ENCODE results near the gene MDN1. TPM values are rescaled to one million over a fixed set of nuclear protein-coding genes. Genes with fewer than 3 reads are reported as not detected.

Gene MDN1
- total and polyA plus RNA-seq, 5 donors, result 15.4 to 29.6 (median 24.0) TPM

GRCh38 chr6:89619567-89619966 is 200.0 kb downstream of the MDN1 start:
- no peak for ATAC-seq
- WGBS, result 96% methylated on average over 6 of the region's 6 CpGs

GRCh38 chr6:89618026-89618425 is 201.6 kb downstream of the MDN1 start:
- Histone ChIP-seq H3K4me3 (ENCODE audit: low read length) (no peak overlapping the region), H3K27me3 (ENCODE audit: control insufficient read depth, insufficient read depth) (no peaks in the 10 kb centered on the region), H3K4me1 (ENCODE audit: control insufficient read depth, insufficient read depth, low read length) (no peaks in the 10 kb centered on the region), H3K9me3 (ENCODE audit: control insufficient read depth, low read length) (no peaks in the 10 kb centered on the region), H3K27ac (ENCODE audit: low read length) (no peak overlapping the region)
- DNase-seq (no peak), ATAC-seq (no peak)
- WGBS, result 94% methylated on average over 6 of the region's 6 CpGs
- intact Hi-C loops (cut with DNase I), result no loop called here

More at GRCh38 chr6:89619567-89619966, 200.0 kb downstream of the MDN1 start:
- Histone ChIP-seq H3K27me3 (ENCODE audit: control insufficient read depth, insufficient read depth) (no peaks in the 10 kb centered on the region), H3K4me3 (ENCODE audit: low read length) (no peak overlapping the region), H3K9me3 (ENCODE audit: control insufficient read depth, low read length) (no peaks in the 10 kb centered on the region), H3K4me1 (ENCODE audit: control insufficient read depth, insufficient read depth, low read length) (no peaks in the 10 kb centered on the region), H3K27ac (ENCODE audit: low read length) (no peak overlapping the region)
- intact Hi-C loops (cut with DNase I), result no loop called here
- no peak for DNase-seq

GRCh38 chr6:89616531-89616930 is 203.1 kb downstream of the MDN1 start:
- no peak for DNase-seq
- Histone ChIP-seq H3K9me3 (ENCODE audit: control insufficient read depth, low read length) (no peaks in the 10 kb centered on the region), H3K4me3 (ENCODE audit: low read length) (no peak overlapping the region), H3K27ac (ENCODE audit: low read length) (no peak overlapping the region), H3K4me1 (ENCODE audit: control insufficient read depth, insufficient read depth, low read length) (no peaks in the 10 kb centered on the region), H3K27me3 (ENCODE audit: control insufficient read depth, insufficient read depth) (no peaks in the 10 kb centered on the region)
- ATAC-seq, result no peak
- intact Hi-C loops (cut with DNase I), result no loop called here
- WGBS, result 96% methylated on average over 5 of the region's 5 CpGs

GRCh38 chr6:89615882-89616281 is 203.7 kb downstream of the MDN1 start:
- H3K4me1 ChIP-seq (ENCODE audit: control insufficient read depth, insufficient read depth, low read length), result no peaks in the 10 kb centered on the region
- no peak for DNase-seq

GRCh38 chr6:89613790-89614189 is 205.8 kb downstream of the MDN1 start:
- ATAC-seq, result no peak
- no peak overlapping the region for H3K27ac ChIP-seq (ENCODE audit: low read length)
- WGBS, result 79% methylated on average over 5 of the region's 5 CpGs
- H3K27me3 ChIP-seq (ENCODE audit: control insufficient read depth, insufficient read depth), result no peaks in the 10 kb centered on the region
- intact Hi-C loops (cut with DNase I), result loop anchor here in 1 of 4 donors (5.0 kb wide), 1 partner anchor 181 kb away; the partner anchor contains the start of gene ANKRD6
- H3K4me3 ChIP-seq (ENCODE audit: low read length), result no peak overlapping the region
- no peak for DNase-seq
- H3K4me1 ChIP-seq (ENCODE audit: control insufficient read depth, insufficient read depth, low read length), result no peaks in the 10 kb centered on the region
- no peaks in the 10 kb centered on the region for H3K9me3 ChIP-seq (ENCODE audit: control insufficient read depth, low read length)

More at GRCh38 chr6:89615882-89616281, 203.7 kb downstream of the MDN1 start:
- WGBS, result 88% methylated on average over 5 of the region's 5 CpGs
- H3K9me3 ChIP-seq (ENCODE audit: control insufficient read depth, low read length), result no peaks in the 10 kb centered on the region
- H3K27ac ChIP-seq (ENCODE audit: low read length), result no peak overlapping the region
- ATAC-seq, result no peak
- intact Hi-C loops (cut with DNase I), result no loop called here
- no peak overlapping the region for H3K4me3 ChIP-seq (ENCODE audit: low read length)
- no peaks in the 10 kb centered on the region for H3K27me3 ChIP-seq (ENCODE audit: control insufficient read depth, insufficient read depth)

- Histone ChIP-seq H3K4me1 (ENCODE audit: control insufficient read depth, insufficient read depth, low read length) (no peaks in the 10 kb centered on the region), H3K9me3 (ENCODE audit: control insufficient read depth, low read length) (no peaks in the 10 kb centered on the region), H3K27me3 (ENCODE audit: control insufficient read depth, insufficient read depth) (no peaks in the 10 kb centered on the region), H3K27ac (ENCODE audit: low read length) (no peak overlapping the region), H3K4me3 (ENCODE audit: low read length) (no peak overlapping the region)
- WGBS, result 91% methylated on average over 12 of the region's 12 CpGs
- no peak for ATAC-seq
- no peak for DNase-seq
- intact Hi-C loops (cut with DNase I), result loop anchor here in 1 of 4 donors (5.0 kb wide), 1 partner anchor 180 kb away; the partner anchor contains the start of gene ANKRD6
Measured at GRCh38 chr6:89612121-89612520, 207.5 kb downstream of the MDN1 start.

- H3K27me3 ChIP-seq (ENCODE audit: control insufficient read depth, insufficient read depth), result no peaks in the 10 kb centered on the region
- intact Hi-C loops (cut with DNase I), result loop anchor here in 1 of 4 donors (5.0 kb wide), 1 partner anchor 179 kb away; the partner anchor contains the start of gene ANKRD6
- DNase-seq (no peak), ATAC-seq (no peak)
- no peak overlapping the region for H3K27ac ChIP-seq (ENCODE audit: low read length)
- H3K4me1 ChIP-seq (ENCODE audit: control insufficient read depth, insufficient read depth, low read length), result no peaks in the 10 kb centered on the region
- no peaks in the 10 kb centered on the region for H3K9me3 ChIP-seq (ENCODE audit: control insufficient read depth, low read length)
- H3K4me3 ChIP-seq (ENCODE audit: low read length), result no peak overlapping the region
Measured at GRCh38 chr6:89611666-89612065, 207.9 kb downstream of the MDN1 start.

- 48% methylated on average over 11 of the region's 11 CpGs for WGBS
- peak; percentile 74 to 89 (median 86) for DNase-seq
- Histone ChIP-seq H3K27ac (ENCODE audit: low read length) (no peak overlapping the region), H3K27me3 (ENCODE audit: control insufficient read depth, insufficient read depth) (no peaks in the 10 kb centered on the region), H3K9me3 (ENCODE audit: control insufficient read depth, low read length) (no peaks in the 10 kb centered on the region), H3K4me1 (ENCODE audit: control insufficient read depth, insufficient read depth, low read length) (no peaks in the 10 kb centered on the region), H3K4me3 (ENCODE audit: low read length) (no peak overlapping the region)
- ATAC-seq, result peak; percentile 78 to 79
- intact Hi-C loops (cut with DNase I), result loop anchor here in 1 of 4 donors (5.0 kb wide), 1 partner anchor 178 kb away; the partner anchor contains the start of gene ANKRD6
Measured at GRCh38 chr6:89610149-89610642, 209.4 kb downstream of the MDN1 start.

- Histone ChIP-seq H3K27ac (ENCODE audit: low read length) (no peak overlapping the region), H3K9me3 (ENCODE audit: control insufficient read depth, low read length) (no peaks in the 10 kb centered on the region), H3K4me3 (ENCODE audit: low read length) (no peak overlapping the region), H3K4me1 (ENCODE audit: control insufficient read depth, insufficient read depth, low read length) (no peaks in the 10 kb centered on the region), H3K27me3 (ENCODE audit: control insufficient read depth, insufficient read depth) (no peaks in the 10 kb centered on the region)
- intact Hi-C loops (cut with DNase I), result loop anchor here in 3 of 4 donors (2.0 to 5.0 kb wide), 2 partner anchors 173 to 174 kb away; partner anchors contain the start of gene ANKRD6 (in 3 of the 3)
- 91% methylated on average over 5 of the region's 5 CpGs for WGBS
- no peak for DNase-seq
- no peak for ATAC-seq
Measured at GRCh38 chr6:89605861-89606260, 213.7 kb downstream of the MDN1 start.

- H3K27ac ChIP-seq (ENCODE audit: low read length), result no peak overlapping the region
- no peaks in the 10 kb centered on the region for H3K4me1 ChIP-seq (ENCODE audit: control insufficient read depth, insufficient read depth, low read length)
- WGBS, result 84% methylated on average over 5 of the region's 5 CpGs
- no peak for ATAC-seq
- no peaks in the 10 kb centered on the region for H3K9me3 ChIP-seq (ENCODE audit: control insufficient read depth, low read length)
- intact Hi-C loops (cut with DNase I), result loop anchor here in 2 of 4 donors (5.0 kb wide), 1 partner anchor 172 kb away; the partner anchor contains the start of gene ANKRD6 (in 2 of the 2)
- H3K4me3 ChIP-seq (ENCODE audit: low read length), result no peak overlapping the region
- DNase-seq, result no peak
- no peaks in the 10 kb centered on the region for H3K27me3 ChIP-seq (ENCODE audit: control insufficient read depth, insufficient read depth)
Measured at GRCh38 chr6:89604653-89605052, 214.9 kb downstream of the MDN1 start.

- Histone ChIP-seq H3K4me1 (ENCODE audit: control insufficient read depth, insufficient read depth, low read length) (no peaks in the 10 kb centered on the region), H3K4me3 (ENCODE audit: low read length) (no peak overlapping the region), H3K9me3 (ENCODE audit: control insufficient read depth, low read length) (no peaks in the 10 kb centered on the region), H3K27ac (ENCODE audit: low read length) (no peak overlapping the region), H3K27me3 (ENCODE audit: control insufficient read depth, insufficient read depth) (no peaks in the 10 kb centered on the region)
- ATAC-seq (no peak), DNase-seq (no peak)
- 87% methylated on average over 6 of the region's 6 CpGs for WGBS
- intact Hi-C loops (cut with DNase I), result no loop called here
Measured at GRCh38 chr6:89602166-89602565, 217.4 kb downstream of the MDN1 start.

Measured in right cardiac atrium (tissue), 5 donors.